ENCODE data around the gene CLIC6.

GRCh38 chr21:34745557-34746255, 76.9 kb downstream of the CLIC6 start:
- TF ChIP-seq MYNN (IDR thresholded peaks at IDR 0.05) (no peak), MYNN (CRISPR knock-in tag; IDR thresholded peaks at IDR 0.05) (no peak), POLR2A (conservative IDR thresholded peaks at IDR 0.05) (no peak), KAT7 (CRISPR knock-in tag; IDR thresholded peaks at IDR 0.05; ENCODE audit: borderline replicate concordance) (no peak), TAF9B (IDR thresholded peaks at IDR 0.05; ENCODE audit: partially characterized antibody) (no peak), SMARCC2 (IDR thresholded peaks at IDR 0.05; ENCODE audit: low read depth) (no peak), SPI1 (IDR thresholded peaks at IDR 0.05; ENCODE audit: borderline replicate concordance, low read depth, low read length) (peak; percentile 98), ZNF324 (CRISPR knock-in tag; IDR thresholded peaks at IDR 0.05) (no peak), CTCF (IDR thresholded peaks at IDR 0.05 in 2 of 3, conservative IDR thresholded peaks at IDR 0.05 in 1 of 3; ENCODE audit: insufficient read depth in 2 of 3, low read depth in 1 of 3, low read length in 3 of 3) (peak; percentile 98 to 99 (median 98))
